MCF 10A (cell line): Measurements from ENCODE around the gene CDHR3. TPM values are rescaled to one million over a fixed set of nuclear protein-coding genes. Genes with fewer than 3 reads are reported as not detected.
A peak's percentile ranks its signal among the peaks of the same experiment; 100 is the strongest.

Experiments used
- Bru-seq: library from RNA; stranded (reverse); fragments of 400-500 nt; gene quantifications from one replicate; lab custom pipeline; 2021; lab: Mats Ljungman, UMichigan
- BruChase-seq, 2 experiments: library from RNA; stranded (reverse); fragments of 400-500 nt; gene quantifications; one replicate each; lab custom pipeline; 2021; lab: Mats Ljungman, UMichigan
- BruUV-seq: library from RNA; stranded (reverse); fragments of 400-500 nt; replicated peaks from 2 replicates; lab custom pipeline; 2021; lab: Mats Ljungman, UMichigan
- CTCF ChIA-PET: fragments of 300-600 bp; sonication (Branson Sonifier 250); formaldehyde crosslinking; extraction: SDS; loops from one replicate; lab custom pipeline; 2021; ENCODE audit warnings: antibody characterized with exemption, inconsistent platforms; lab: Yijun Ruan, JAX
- POLR2A ChIA-PET: fragments of 300-600, 350-650 bp; sonication (Branson Sonifier 250); formaldehyde crosslinking; extraction: SDS; loops from one replicate; lab custom pipeline; 2020; ENCODE audit warnings: antibody characterized with exemption, inconsistent platforms; lab: Yijun Ruan, JAX
- DNase-seq: peaks from one replicate; pipeline ENCODE4 v3.0.0-alpha.2; 2018; ENCODE audit not compliant: unreplicated experiment
- H3K27ac Mint-ChIP-seq: one replicate; pipeline ENCODE4 v1.8.0; 2022; ENCODE audit warnings: mild to moderate bottlenecking, low read depth, mixed read lengths; ENCODE audit not compliant: unreplicated experiment
- H3K27me3 Mint-ChIP-seq: one replicate; pipeline ENCODE4 v1.8.0; 2022; ENCODE audit warnings: mixed read lengths; ENCODE audit not compliant: insufficient read depth, unreplicated experiment
- H3K36me3 Mint-ChIP-seq: one replicate; pipeline ENCODE4 v1.8.0; 2022; ENCODE audit warnings: mild to moderate bottlenecking, moderate library complexity, mixed read lengths; ENCODE audit not compliant: insufficient read depth, unreplicated experiment
- H3K4me1 Mint-ChIP-seq: one replicate; pipeline ENCODE4 v1.8.0; 2022; ENCODE audit warnings: mixed read lengths; ENCODE audit not compliant: insufficient read depth, unreplicated experiment
- H3K4me3 Mint-ChIP-seq: one replicate; pipeline ENCODE4 v1.8.0; 2022; ENCODE audit warnings: mild to moderate bottlenecking, moderate library complexity, mixed read lengths; ENCODE audit not compliant: unreplicated experiment
- H3K9me3 Mint-ChIP-seq: one replicate; pipeline ENCODE4 v1.8.0; 2022; ENCODE audit warnings: mixed read lengths; ENCODE audit not compliant: unreplicated experiment
- CTCF ChIP-seq: fragments of 200-600 bp; IDR thresholded peaks from one replicate; pipeline ENCODE4 v1.8.0; 2022; ENCODE audit warnings: antibody characterized with exemption, mild to moderate bottlenecking; ENCODE audit not compliant: unreplicated experiment
- intact Hi-C: fragments of 100-400 bp; cut with micrococcal nuclease; formaldehyde crosslinking; loops from 2 replicates; pipeline ENCODE4 v1.14.1; 2022
- long read RNA-seq: library from polyadenylated mRNA; stranded (forward); transcript quantifications from one replicate; pipeline ENCODE4 v2.0.0, GENCODE V29; 2022
- total RNA-seq: library from RNA; stranded (reverse); gene quantifications from 2 replicates; pipeline ENCODE4 v1.2.3, GENCODE V29; 2022

The CDHR3 gene
- total RNA-seq (0.17 and 0.19 TPM in 2 replicates), Bru-seq, nascent RNA (percentile 5 among the genes with signal in this experiment), BruChase-seq, experiment 1, labeled RNA remaining after a 6-hour chase (percentile 9 among the genes with signal in this experiment), BruChase-seq, experiment 2, labeled RNA remaining after a 2-hour chase (percentile 9 among the genes with signal in this experiment)
- long read RNA-seq: 0 reads

GRCh38 chr7:105963038-105963667, at the start of gene CDHR3:
Gene CDHR3, plus strand, starts transcription at chr7:105963264. Its CDS starts 55 bp downstream, at chr7:105963319.
- Mint-ChIP-seq H3K4me3 (no peak within 1 kb of the TSS), H3K9me3 (no peaks in the 10 kb centered on the region), H3K27me3 (peaks cover 22% of the 10 kb centered on the region), H3K4me1 (no peaks in the 10 kb centered on the region), H3K27ac (no peak within 1 kb of the TSS), H3K36me3 (no peaks in the 10 kb centered on the region)
- intact Hi-C loops: no loop called here
- DNase-seq: no peak
- ChIA-PET POLR2A (no interaction called here), CTCF (interaction anchor here (0.6 to 1.0 kb wide), 2 partner anchors 47 to 938 kb away, joined by 3 read pairs; no protein-coding TSS in a partner anchor)
- TF ChIP-seq CTCF: no peak
- no TSS peak for BruUV-seq

- Mint-ChIP-seq H3K27me3 (no peaks in the 10 kb centered on the region), H3K36me3 (peaks cover 7% of the 10 kb centered on the region), H3K27ac (no peak overlapping the region), H3K9me3 (peaks cover 8% of the 10 kb centered on the region), H3K4me3 (no peak overlapping the region), H3K4me1 (peaks cover 4% of the 10 kb centered on the region)
- intact Hi-C loops: no loop called here
- TF ChIP-seq CTCF: no peak
- DNase-seq: no peak
- CTCF ChIA-PET: interaction anchor here (0.6 kb wide), 1 partner anchor 155 kb away, joined by 3 read pairs; no protein-coding TSS in a partner anchor
- POLR2A ChIA-PET: interaction anchor here (0.5 to 0.6 kb wide), 2 partner anchors 21 to 31 kb away, joined by 3 read pairs; no protein-coding TSS in a partner anchor
- no TSS peak for BruUV-seq
Observed at GRCh38 chr7:105913947-105914346, 49.1 kb upstream of the CDHR3 start.

GRCh38 chr7:105916603-105917002, 46.5 kb upstream of the CDHR3 start:
- no TSS peak for BruUV-seq
- ChIA-PET CTCF (no interaction called here), POLR2A (interaction anchor here (0.5 kb wide), 1 partner anchor 41 kb away, joined by 3 read pairs; no protein-coding TSS in a partner anchor)
- DNase-seq: peak; percentile 26
- Mint-ChIP-seq H3K4me3 (no peak overlapping the region), H3K27me3 (no peaks in the 10 kb centered on the region), H3K9me3 (no peaks in the 10 kb centered on the region), H3K36me3 (no peaks in the 10 kb centered on the region), H3K4me1 (peaks cover 4% of the 10 kb centered on the region), H3K27ac (no peak overlapping the region)
- intact Hi-C loops: no loop called here
- no peak for TF ChIP-seq CTCF

GRCh38 chr7:105917659-105918058, 45.4 kb upstream of the CDHR3 start:
- ChIA-PET POLR2A (interaction anchor here (0.6 kb wide), 1 partner anchor 19 kb away, joined by 3 read pairs; no protein-coding TSS in a partner anchor), CTCF (no interaction called here)
- peaks cover 4% of the 10 kb centered on the region for H3K4me1 Mint-ChIP-seq
- no peak for DNase-seq
- intact Hi-C loops: no loop called here
- no peaks in the 10 kb centered on the region for H3K9me3 Mint-ChIP-seq
- no peak overlapping the region for H3K27ac Mint-ChIP-seq
- no peaks in the 10 kb centered on the region for H3K36me3 Mint-ChIP-seq
- BruUV-seq: no TSS peak
- H3K27me3 Mint-ChIP-seq: no peaks in the 10 kb centered on the region
- H3K4me3 Mint-ChIP-seq: no peak overlapping the region
- TF ChIP-seq CTCF: no peak
